Measurements from ENCODE around the gene SSX2IP. TPM values are rescaled to one million over a fixed set of nuclear protein-coding genes. Genes with fewer than 3 reads are reported as not detected.

Gene SSX2IP
- total and polyA plus RNA-seq, 2 experiments from 2014 or later = 23.2 to 28.4 TPM

- TF ChIP-seq, protein P1, sequence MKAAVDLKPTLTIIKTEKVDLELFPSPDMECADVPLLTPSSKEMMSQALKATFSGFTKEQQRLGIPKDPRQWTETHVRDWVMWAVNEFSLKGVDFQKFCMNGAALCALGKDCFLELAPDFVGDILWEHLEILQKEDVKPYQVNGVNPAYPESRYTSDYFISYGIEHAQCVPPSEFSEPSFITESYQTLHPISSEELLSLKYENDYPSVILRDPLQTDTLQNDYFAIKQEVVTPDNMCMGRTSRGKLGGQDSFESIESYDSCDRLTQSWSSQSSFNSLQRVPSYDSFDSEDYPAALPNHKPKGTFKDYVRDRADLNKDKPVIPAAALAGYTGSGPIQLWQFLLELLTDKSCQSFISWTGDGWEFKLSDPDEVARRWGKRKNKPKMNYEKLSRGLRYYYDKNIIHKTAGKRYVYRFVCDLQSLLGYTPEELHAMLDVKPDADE (IDR thresholded peaks at IDR 0.05) = no peak
- TF ChIP-seq ZNF462 (CRISPR knock-in tag; IDR thresholded peaks at IDR 0.05) (no peak), NANOG (IDR thresholded peaks at IDR 0.05; ENCODE audit: borderline replicate concordance) (no peak)
Observed at GRCh38 chr1:84611796-84612195, 78.5 kb downstream of the SSX2IP start (continued).

GRCh38 chr1:84611091-84611490 lies 79.2 kb downstream of the SSX2IP start:
- Histone ChIP-seq H3K27ac (ENCODE audit: low read depth) (no peak overlapping the region), H4K20me1 (replicated peaks; ENCODE audit: insufficient read depth) (no peaks in the 10 kb centered on the region), H3K36me3 (ENCODE audit: insufficient read depth) (no peaks in the 10 kb centered on the region; the same call in 1 of the 2 replicates), H3K79me2 (replicated peaks; ENCODE audit: insufficient read depth) (no peaks in the 10 kb centered on the region), H3K4me1 (ENCODE audit: insufficient read depth) (no peaks in the 10 kb centered on the region), H2AFZ (no peak overlapping the region), H3K4me2 (no peak overlapping the region), H3K4me3 (no peak overlapping the region), H3F3A (replicated peaks; ENCODE audit: low read depth) (no peaks in the 10 kb centered on the region), H3K9me2 (ENCODE audit: insufficient read depth) (no peaks in the 10 kb centered on the region), H3K27me3 (ENCODE audit: insufficient read depth) (no peaks in the 10 kb centered on the region)
- Mint-ChIP-seq H3K36me3 (ENCODE audit: low read depth) (peaks cover 28% of the 10 kb centered on the region), H3K4me1 (peaks cover 9% of the 10 kb centered on the region; the same call in 2 of the 3 replicates), H3K27me3 (ENCODE audit: insufficient read depth, low read depth, poor library complexity) (peaks cover 5% of the 10 kb centered on the region), H3K27ac (no peak overlapping the region), H3K4me3 (no peak overlapping the region), H3K9me3 (peaks cover 43% of the 10 kb centered on the region)
- DNase-seq (ENCODE audit: low spot score) (no peak), ATAC-seq (no peak)
- no peak for TF ChIP-seq STAT1 (IDR thresholded peaks at IDR 0.05; ENCODE audit: unreplicated experiment)
